Activated T-helper 1 cell treated with anti-CD3 and anti-CD28 coated beads, Interleukin-2, amount 50 U/mL, for 16 hours (primary cell): Measurements from ENCODE around the gene OR2G6.
"Not testable (repeated sequence)": the region's sequence is repeated elsewhere in the genome, so short reads cannot be mapped to it uniquely, and the experiment has no call there.

Experiments
- DNase-seq, 2 donors: peaks; one replicate each; pipeline ENCODE4 v3.0.0-alpha.2; 2020; ENCODE audit warnings: low read depth in 1 of 2, low spot score in 1 of 2

The OR2G6 gene

DNA sequence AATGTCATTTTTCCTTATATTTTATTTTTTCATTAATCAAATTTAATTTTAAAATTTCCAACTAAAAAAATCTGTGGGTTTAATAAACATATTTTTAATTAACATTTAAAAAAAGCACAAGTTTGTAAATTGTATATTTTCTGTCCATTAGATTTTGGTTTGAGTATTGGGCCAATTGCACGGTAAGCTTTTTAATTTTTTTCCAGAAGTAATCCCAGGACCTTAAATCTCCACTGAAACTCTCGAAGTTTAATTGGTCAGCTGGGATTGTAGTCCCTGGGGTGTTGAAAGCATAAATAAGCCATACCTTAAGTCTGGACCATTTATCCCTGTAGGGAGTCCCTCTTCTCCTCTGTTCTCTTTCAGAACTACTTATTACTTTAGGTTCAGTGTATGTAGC, at the start of gene OR2G6:
TSS of gene OR2G6 (plus strand) at position 301 of the 400 bp plus-strand sequence. CDS start 13,574 bp downstream, outside the sequence.
- DNase-seq = not testable (repeated sequence)

DNA sequence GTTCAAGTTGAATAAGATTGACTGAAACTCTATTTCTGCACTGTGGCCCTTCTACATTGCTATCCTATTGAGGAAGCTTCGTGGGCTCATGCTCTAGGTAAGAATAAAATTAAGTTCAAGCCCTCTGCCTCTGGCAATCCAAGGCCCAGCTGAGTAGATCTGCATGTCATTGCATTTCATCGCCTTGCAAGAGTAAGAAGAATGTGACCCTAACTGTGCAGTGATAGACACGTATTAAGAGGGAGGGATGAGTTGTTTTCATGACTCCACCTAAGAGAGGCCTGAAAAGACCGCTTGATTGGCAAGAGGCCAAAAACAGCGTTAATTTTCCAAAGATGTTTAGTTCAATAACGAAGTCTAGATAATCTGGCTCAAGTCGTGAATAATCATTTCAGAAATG, 48.8 kb upstream of the OR2G6 start:
- not testable (repeated sequence) for DNase-seq

DNA sequence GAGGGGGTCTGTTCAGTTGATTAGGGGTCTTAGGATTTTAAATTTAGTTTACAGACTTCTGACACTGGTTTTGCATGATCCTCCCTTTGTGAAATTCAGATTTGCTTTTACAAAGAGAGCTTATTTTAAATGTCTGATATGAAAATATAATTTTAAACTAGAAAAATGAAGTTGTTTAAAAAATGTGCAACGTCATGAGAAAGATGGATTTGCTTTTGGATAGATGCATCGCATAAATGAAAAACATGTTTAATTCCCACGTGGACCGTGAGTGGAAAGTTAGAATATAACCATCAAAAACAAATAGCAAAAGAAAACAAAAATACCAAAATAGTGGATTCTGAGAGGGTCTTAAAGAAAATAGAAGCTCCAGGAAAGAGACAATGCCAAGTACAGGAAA, 36.7 kb upstream of the OR2G6 start:
- DNase-seq = no peak

DNA sequence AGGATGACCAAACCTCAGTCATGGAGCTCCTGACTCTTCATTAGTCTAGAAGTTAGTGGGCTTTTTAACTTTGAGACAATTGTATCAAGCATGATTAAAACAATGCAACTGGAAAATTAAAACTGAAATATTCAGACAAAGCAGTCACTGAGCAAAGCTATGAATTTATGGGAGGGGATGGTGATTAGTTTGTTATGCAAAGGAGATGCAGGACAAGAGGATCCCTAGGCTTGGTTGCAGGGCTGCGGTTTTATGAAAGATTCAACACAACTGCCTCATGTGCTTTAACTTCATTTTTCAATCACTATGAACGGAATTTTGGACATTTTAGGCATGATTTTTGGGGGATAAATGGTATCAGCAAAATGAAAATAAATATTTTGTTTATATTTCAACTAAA, 35.8 kb upstream of the OR2G6 start:
- not testable (repeated sequence) for DNase-seq

DNA sequence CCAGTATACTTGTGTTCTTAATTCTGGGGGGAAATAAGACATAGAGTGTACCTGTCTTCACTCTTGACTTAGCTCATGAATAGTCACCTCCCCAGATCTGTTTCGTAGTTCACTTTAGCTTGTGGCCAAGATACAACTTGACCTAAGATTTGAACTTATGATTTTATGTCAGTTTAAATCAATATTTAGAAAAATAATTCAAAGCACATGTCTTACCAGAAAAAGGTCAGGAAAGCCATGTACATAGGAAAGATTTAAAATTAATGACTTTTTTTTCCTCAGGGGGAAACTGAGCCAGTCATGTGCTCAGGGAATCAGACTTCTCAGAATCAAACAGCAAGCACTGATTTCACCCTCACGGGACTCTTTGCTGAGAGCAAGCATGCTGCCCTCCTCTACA, 34.8 kb upstream of the OR2G6 start, which contains the start of gene OR2T3:
TSS of gene OR2T3 (plus strand) at position 301 of the 400 bp plus-strand sequence. CDS start at position 301, 0 bp downstream.
- DNase-seq = not testable (repeated sequence)

DNA sequence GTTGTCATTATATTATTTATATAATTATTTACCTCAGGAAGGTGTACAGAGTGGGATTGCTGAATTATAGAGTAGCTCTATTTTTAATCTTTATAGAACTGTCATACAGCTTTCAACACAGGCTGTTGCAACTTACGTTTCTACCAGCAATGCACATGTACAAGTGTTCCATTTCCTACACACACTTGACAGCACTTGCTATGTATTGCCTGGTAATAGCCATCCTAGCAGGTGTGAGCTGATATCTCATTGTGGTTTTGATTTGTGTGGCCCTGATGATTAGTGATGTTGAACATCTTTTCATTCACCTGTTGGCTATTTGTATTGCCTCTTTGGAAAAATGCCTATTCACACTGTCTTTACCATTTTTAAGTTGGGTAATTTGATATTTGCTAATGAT, 32.2 kb upstream of the OR2G6 start:
- not testable (repeated sequence) for DNase-seq

DNA sequence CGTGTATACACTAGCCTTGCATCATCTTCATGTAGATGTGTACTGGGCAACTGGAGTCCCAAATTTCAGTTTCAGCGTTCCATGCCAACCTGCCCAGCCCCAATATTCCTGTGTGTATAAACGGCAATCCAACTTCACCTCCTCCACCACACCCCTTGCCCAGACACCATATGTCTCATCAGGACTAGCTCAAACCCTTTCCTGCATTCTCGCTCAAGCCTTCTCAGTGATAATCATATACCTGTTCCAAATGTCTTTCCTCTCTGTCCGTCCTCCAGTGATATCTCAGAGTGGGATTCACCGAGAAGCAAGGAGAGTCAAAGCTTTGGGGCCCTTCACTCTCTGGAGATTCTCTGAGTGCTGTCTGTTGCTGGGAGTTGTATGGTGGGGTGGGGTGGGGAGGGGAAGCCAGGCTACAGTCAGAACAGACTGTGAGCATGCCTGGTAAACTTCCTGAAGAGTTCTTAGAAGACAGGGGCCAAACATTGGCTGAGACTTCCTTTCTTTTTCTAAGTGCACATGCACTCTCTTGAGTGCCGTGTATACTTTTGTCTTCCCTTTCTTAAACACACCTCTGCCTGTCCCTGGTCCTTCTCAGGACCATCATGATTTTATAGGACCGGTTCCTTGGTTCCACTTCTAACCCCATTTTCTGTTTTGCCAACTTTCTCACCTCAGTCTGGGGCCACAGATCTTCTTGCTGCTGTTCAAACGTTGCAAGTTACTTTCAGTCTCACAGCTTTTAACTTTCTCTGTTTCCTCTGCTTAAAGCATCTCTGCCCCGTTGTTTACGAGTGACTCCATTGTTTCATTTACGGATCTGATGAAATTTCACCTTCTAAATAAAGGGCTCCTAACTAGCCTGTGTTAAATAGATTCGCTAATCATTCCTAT, 25.9 kb upstream of the OR2G6 start:
- not testable (repeated sequence) for DNase-seq

DNA sequence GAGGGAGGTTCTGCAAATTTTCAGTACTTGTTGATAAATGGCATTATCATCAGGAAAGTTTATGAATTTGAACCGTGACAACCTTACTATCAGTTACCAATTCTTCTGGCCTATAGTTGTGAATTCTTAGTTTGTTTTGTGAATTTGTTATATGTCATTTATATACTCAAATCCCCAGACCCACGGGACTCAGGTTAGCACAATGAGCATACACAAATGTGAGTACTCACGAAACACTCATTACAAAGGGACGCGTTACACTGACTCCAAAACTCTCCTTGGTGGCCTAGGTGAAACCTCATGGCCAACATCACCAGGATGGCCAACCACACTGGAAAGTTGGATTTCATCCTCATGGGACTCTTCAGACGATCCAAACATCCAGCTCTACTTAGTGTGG, 19.6 kb upstream of the OR2G6 start, which contains the start of gene OR2T5:
TSS of gene OR2T5 (plus strand) at position 301 of the 400 bp plus-strand sequence. CDS start at position 301, 0 bp downstream.
- not testable (repeated sequence) for DNase-seq

DNA sequence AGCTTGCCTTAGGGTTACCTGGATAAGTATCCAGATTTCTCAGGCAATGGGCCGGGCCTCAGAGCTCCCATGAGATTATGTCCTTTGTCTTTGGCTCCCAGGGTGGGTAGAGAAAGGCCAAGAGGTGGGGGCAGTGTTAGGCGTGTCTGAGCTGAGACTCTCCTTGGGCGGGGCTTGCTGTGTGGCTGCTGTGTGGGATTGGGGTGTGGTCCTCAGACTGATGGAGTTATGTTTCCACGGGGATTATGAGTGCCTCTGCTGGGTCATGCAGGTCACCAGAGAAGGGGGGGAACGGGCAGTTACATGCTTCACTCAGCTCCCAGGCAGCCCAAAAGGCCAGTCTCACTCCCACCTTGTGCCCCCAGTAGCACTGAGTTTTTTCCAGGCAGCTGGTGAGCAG, 11.2 kb upstream of the OR2G6 start:
- not testable (repeated sequence) for DNase-seq

- not testable (repeated sequence) for DNase-seq
Observed at GRCh38 chr1:248500305-248501035, 7.4 kb upstream of the OR2G6 start.

GRCh38 chr1:248510217-248510616, 2.3 kb downstream of the OR2G6 start:
- DNase-seq = not testable (repeated sequence)

- no peak for DNase-seq
Observed at GRCh38 chr1:248521856-248522255, 14.0 kb downstream of the OR2G6 start.

- DNase-seq = not testable (repeated sequence)
Observed at GRCh38 chr1:248537449-248537848, 29.6 kb downstream of the OR2G6 start.

DNA sequence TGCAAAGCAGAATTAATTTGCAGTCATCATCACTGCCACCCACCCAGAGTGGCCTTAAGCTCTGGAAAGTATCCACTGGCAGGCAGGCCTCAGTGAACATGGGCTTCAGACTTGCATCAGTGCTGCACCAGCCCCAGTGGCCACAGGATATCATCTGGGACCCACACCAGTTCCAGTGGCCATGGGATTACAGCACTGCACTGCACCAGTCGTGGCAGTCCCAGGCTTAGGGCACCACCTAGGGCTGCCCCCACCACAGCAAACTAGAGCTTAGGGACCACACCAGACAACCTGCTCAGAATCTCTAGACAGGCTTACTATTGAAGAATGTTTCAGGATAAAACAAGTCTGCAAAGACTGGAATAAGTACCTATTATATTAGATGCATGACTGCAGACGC, 39.5 kb downstream of the OR2G6 start:
- not testable (repeated sequence) for DNase-seq

DNA sequence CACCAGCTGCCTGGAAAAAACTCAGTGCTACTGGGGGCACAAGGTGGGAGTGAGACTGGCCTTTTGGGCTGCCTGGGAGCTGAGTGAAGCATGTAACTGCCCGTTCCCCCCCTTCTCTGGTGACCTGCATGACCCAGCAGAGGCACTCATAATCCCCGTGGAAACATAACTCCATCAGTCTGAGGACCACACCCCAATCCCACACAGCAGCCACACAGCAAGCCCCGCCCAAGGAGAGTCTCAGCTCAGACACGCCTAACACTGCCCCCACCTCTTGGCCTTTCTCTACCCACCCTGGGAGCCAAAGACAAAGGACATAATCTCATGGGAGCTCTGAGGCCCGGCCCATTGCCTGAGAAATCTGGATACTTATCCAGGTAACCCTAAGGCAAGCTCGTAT, 43.2 kb downstream of the OR2G6 start:
- DNase-seq = not testable (repeated sequence)

GRCh38 chr1:248562672-248563071, 54.8 kb downstream of the OR2G6 start, which contains the start of gene OR2T29:
TSS of gene OR2T29 (minus strand) at chr1:248562772. CDS start at chr1:248559491, 3,281 bp downstream.
- not testable (repeated sequence) for DNase-seq

- not testable (repeated sequence) for DNase-seq
Observed at GRCh38 chr1:248565530-248566373, 57.9 kb downstream of the OR2G6 start.

DNA sequence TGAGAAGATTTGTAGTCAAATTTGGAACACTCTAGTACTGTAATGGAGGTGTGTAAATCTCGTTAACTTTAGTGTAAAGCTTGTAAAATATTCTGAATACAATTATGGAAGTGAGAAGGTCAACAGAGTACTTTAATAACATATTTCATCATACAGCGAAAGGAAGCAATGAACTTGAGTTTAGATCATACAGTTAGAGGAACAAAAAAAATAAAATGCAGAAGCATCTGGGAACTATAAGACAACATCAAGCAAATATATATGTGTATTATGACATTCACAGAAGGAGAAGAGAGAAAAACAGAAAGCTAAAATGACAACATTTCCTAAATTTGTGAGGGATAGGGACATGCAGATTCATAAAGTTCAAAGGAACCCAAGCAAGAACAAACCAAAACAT, 61.2 kb downstream of the OR2G6 start:
- not testable (repeated sequence) for DNase-seq

- DNase-seq = not testable (repeated sequence)
Observed at GRCh38 chr1:248570811-248571210, 62.9 kb downstream of the OR2G6 start.

DNA sequence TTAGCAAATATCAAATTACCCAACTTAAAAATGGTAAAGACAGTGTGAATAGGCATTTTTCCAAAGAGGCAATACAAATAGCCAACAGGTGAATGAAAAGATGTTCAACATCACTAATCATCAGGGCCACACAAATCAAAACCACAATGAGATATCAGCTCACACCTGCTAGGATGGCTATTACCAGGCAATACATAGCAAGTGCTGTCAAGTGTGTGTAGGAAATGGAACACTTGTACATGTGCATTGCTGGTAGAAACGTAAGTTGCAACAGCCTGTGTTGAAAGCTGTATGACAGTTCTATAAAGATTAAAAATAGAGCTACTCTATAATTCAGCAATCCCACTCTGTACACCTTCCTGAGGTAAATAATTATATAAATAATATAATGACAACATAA, 64.2 kb downstream of the OR2G6 start:
- DNase-seq = not testable (repeated sequence)

GRCh38 chr1:248573856-248574255, 66.0 kb downstream of the OR2G6 start:
- DNase-seq = not testable (repeated sequence)
